ENCODE measurements around the gene TRAF1. TPM values are rescaled to one million over a fixed set of nuclear protein-coding genes. Genes with fewer than 3 reads are reported as not detected.

TRAF1 gene
- total and polyA plus RNA-seq, 2 of the 13 experiments (the other 11 are each of a cell fraction or from before 2014, with no cell fraction given) = 0.44 to 1.0 TPM

DNA sequence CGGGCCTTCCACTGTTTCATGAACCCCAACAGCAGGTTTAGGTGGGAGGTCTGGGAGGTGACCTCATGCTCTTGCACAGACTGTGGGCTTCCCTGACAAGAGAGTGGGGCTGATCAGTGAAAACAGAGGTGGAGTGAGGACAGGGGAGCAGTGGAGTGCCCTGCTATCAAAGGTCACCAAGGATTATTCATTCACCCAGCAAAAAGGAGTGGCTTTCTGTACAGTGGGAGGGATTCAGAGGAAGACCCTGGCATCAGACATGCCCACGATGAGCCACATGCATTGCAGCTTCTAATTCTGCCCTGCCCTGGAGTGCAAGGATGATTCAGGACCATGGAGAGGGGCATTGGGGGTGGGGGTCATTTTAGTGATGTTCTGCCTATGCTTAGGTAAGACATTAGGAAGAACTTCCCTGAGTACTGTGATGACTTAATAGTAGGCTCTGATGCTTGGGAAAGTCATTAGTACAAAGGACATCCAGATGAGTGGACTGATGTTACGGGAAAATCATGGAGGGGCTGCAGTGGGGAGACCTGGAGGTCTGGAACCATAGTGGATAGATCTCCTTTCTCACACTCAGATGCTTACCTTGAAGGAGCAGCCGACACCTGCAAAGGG is 12.8 kb downstream of the TRAF1 start (continued):
- TF ChIP-seq, protein P1, sequence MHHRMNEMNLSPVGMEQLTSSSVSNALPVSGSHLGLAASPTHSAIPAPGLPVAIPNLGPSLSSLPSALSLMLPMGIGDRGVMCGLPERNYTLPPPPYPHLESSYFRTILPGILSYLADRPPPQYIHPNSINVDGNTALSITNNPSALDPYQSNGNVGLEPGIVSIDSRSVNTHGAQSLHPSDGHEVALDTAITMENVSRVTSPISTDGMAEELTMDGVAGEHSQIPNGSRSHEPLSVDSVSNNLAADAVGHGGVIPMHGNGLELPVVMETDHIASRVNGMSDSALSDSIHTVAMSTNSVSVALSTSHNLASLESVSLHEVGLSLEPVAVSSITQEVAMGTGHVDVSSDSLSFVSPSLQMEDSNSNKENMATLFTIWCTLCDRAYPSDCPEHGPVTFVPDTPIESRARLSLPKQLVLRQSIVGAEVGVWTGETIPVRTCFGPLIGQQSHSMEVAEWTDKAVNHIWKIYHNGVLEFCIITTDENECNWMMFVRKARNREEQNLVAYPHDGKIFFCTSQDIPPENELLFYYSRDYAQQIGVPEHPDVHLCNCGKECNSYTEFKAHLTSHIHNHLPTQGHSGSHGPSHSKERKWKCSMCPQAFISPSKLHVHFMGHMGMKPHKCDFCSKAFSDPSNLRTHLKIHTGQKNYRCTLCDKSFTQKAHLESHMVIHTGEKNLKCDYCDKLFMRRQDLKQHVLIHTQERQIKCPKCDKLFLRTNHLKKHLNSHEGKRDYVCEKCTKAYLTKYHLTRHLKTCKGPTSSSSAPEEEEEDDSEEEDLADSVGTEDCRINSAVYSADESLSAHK (CRISPR knock-in tag; IDR thresholded peaks at IDR 0.05; ENCODE audit: borderline replicate concordance) = no peak
- 0 out of 2 replicates have a peak, but pooled peaks have one; percentile 36 for TF ChIP-seq ZNF589 (CRISPR knock-in tag; conservative IDR thresholded peaks at IDR 0.05)
- TF ChIP-seq, protein P2, sequence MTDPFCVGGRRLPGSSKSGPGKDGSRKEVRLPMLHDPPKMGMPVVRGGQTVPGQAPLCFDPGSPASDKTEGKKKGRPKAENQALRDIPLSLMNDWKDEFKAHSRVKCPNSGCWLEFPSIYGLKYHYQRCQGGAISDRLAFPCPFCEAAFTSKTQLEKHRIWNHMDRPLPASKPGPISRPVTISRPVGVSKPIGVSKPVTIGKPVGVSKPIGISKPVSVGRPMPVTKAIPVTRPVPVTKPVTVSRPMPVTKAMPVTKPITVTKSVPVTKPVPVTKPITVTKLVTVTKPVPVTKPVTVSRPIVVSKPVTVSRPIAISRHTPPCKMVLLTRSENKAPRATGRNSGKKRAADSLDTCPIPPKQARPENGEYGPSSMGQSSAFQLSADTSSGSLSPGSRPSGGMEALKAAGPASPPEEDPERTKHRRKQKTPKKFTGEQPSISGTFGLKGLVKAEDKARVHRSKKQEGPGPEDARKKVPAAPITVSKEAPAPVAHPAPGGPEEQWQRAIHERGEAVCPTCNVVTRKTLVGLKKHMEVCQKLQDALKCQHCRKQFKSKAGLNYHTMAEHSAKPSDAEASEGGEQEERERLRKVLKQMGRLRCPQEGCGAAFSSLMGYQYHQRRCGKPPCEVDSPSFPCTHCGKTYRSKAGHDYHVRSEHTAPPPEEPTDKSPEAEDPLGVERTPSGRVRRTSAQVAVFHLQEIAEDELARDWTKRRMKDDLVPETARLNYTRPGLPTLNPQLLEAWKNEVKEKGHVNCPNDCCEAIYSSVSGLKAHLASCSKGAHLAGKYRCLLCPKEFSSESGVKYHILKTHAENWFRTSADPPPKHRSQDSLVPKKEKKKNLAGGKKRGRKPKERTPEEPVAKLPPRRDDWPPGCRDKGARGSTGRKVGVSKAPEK (CRISPR knock-in tag; IDR thresholded peaks at IDR 0.05; ENCODE audit: borderline replicate concordance) = no peak
- TF ChIP-seq EHMT2 (IDR thresholded peaks at IDR 0.05; ENCODE audit: borderline replicate concordance, low read depth, low read length) = peak; percentile 97
- TF ChIP-seq, protein P3, sequence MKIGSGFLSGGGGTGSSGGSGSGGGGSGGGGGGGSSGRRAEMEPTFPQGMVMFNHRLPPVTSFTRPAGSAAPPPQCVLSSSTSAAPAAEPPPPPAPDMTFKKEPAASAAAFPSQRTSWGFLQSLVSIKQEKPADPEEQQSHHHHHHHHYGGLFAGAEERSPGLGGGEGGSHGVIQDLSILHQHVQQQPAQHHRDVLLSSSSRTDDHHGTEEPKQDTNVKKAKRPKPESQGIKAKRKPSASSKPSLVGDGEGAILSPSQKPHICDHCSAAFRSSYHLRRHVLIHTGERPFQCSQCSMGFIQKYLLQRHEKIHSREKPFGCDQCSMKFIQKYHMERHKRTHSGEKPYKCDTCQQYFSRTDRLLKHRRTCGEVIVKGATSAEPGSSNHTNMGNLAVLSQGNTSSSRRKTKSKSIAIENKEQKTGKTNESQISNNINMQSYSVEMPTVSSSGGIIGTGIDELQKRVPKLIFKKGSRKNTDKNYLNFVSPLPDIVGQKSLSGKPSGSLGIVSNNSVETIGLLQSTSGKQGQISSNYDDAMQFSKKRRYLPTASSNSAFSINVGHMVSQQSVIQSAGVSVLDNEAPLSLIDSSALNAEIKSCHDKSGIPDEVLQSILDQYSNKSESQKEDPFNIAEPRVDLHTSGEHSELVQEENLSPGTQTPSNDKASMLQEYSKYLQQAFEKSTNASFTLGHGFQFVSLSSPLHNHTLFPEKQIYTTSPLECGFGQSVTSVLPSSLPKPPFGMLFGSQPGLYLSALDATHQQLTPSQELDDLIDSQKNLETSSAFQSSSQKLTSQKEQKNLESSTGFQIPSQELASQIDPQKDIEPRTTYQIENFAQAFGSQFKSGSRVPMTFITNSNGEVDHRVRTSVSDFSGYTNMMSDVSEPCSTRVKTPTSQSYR (CRISPR knock-in tag; IDR thresholded peaks at IDR 0.05; ENCODE audit: borderline replicate concordance) = peak; percentile 42; the same call in 1 of the 2 replicates
- TF ChIP-seq, protein P4, sequence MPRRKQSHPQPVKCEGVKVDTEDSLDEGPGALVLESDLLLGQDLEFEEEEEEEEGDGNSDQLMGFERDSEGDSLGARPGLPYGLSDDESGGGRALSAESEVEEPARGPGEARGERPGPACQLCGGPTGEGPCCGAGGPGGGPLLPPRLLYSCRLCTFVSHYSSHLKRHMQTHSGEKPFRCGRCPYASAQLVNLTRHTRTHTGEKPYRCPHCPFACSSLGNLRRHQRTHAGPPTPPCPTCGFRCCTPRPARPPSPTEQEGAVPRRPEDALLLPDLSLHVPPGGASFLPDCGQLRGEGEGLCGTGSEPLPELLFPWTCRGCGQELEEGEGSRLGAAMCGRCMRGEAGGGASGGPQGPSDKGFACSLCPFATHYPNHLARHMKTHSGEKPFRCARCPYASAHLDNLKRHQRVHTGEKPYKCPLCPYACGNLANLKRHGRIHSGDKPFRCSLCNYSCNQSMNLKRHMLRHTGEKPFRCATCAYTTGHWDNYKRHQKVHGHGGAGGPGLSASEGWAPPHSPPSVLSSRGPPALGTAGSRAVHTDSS (CRISPR knock-in tag; conservative IDR thresholded peaks at IDR 0.05) = no peak
- TF ChIP-seq MIER2 (CRISPR knock-in tag; IDR thresholded peaks at IDR 0.05) = peak; percentile 97

Measured in HepG2 (cell line).